ENCODE data around the gene FAM78A. TPM values are rescaled to one million over a fixed set of nuclear protein-coding genes. Genes with fewer than 3 reads are reported as not detected.

The FAM78A gene
- total RNA-seq, 2 donors from 2014 or later: 59.5 to 60.4 TPM

GRCh38 chr9:131240047-131240921, 36.0 kb downstream of the FAM78A start:
- H3K27ac Mint-ChIP-seq: no peak overlapping the region
- peaks cover 18% of the 10 kb centered on the region for H3K4me1 Mint-ChIP-seq
- H3K36me3 Mint-ChIP-seq (ENCODE audit: low read depth): peaks cover 3% of the 10 kb centered on the region
- H3K9me3 ChIP-seq (ENCODE audit: control insufficient read depth, low read length, poor library complexity, severe bottlenecking): no peaks in the 10 kb centered on the region
- no peaks in the 10 kb centered on the region for H3K27me3 Mint-ChIP-seq
- DNase-seq (no peak), ATAC-seq (no peak)
- H3K4me3 Mint-ChIP-seq: no peak overlapping the region

- ATAC-seq: no peak
- H3K9me3 ChIP-seq (ENCODE audit: control insufficient read depth, low read length, poor library complexity, severe bottlenecking): no peaks in the 10 kb centered on the region
- Mint-ChIP-seq H3K4me1 (peaks cover 23% of the 10 kb centered on the region), H3K27ac (peak overlapping the region; percentile 80), H3K36me3 (ENCODE audit: low read depth) (peaks cover 3% of the 10 kb centered on the region), H3K4me3 (peak overlapping the region; percentile 67), H3K27me3 (no peaks in the 10 kb centered on the region)
- no peak for DNase-seq
These were observed 36.9 kb downstream of the FAM78A start for GRCh38 chr9:131239161-131239975.

GRCh38 chr9:131238402-131239021, 37.8 kb downstream of the FAM78A start:
- peak overlapping the region; percentile 80 for H3K27ac Mint-ChIP-seq
- H3K27me3 Mint-ChIP-seq: no peaks in the 10 kb centered on the region
- peak overlapping the region; percentile 83 for H3K4me3 Mint-ChIP-seq
- H3K9me3 ChIP-seq (ENCODE audit: control insufficient read depth, low read length, poor library complexity, severe bottlenecking): no peaks in the 10 kb centered on the region
- peaks cover 32% of the 10 kb centered on the region for H3K4me1 Mint-ChIP-seq
- ATAC-seq: peak; percentile 12
- DNase-seq: no peak
- H3K36me3 Mint-ChIP-seq (ENCODE audit: low read depth): peaks cover 3% of the 10 kb centered on the region

GRCh38 chr9:131237931-131238401, 38.3 kb downstream of the FAM78A start:
- Mint-ChIP-seq H3K4me3 (peak overlapping the region; percentile 83), H3K27ac (peak overlapping the region; percentile 80), H3K36me3 (ENCODE audit: low read depth) (peaks cover 2% of the 10 kb centered on the region), H3K27me3 (no peaks in the 10 kb centered on the region), H3K4me1 (peaks cover 34% of the 10 kb centered on the region)
- DNase-seq (peak; percentile 58 to 70 (median 65)), ATAC-seq (peak; percentile 89)
- no peaks in the 10 kb centered on the region for H3K9me3 ChIP-seq (ENCODE audit: control insufficient read depth, low read length, poor library complexity, severe bottlenecking)

GRCh38 chr9:131237291-131237690, 39.0 kb downstream of the FAM78A start:
- Mint-ChIP-seq H3K27ac (peak overlapping the region; percentile 80), H3K4me3 (no peak overlapping the region), H3K36me3 (ENCODE audit: low read depth) (peaks cover under 1% of the 10 kb centered on the region), H3K27me3 (no peaks in the 10 kb centered on the region), H3K4me1 (peaks cover 34% of the 10 kb centered on the region)
- DNase-seq (no peak), ATAC-seq (no peak)
- no peaks in the 10 kb centered on the region for H3K9me3 ChIP-seq (ENCODE audit: control insufficient read depth, low read length, poor library complexity, severe bottlenecking)

GRCh38 chr9:131236761-131237160, 39.5 kb downstream of the FAM78A start:
- Mint-ChIP-seq H3K27me3 (no peaks in the 10 kb centered on the region), H3K36me3 (ENCODE audit: low read depth) (peaks cover 2% of the 10 kb centered on the region), H3K27ac (peak overlapping the region; percentile 80), H3K4me3 (no peak overlapping the region), H3K4me1 (peaks cover 36% of the 10 kb centered on the region)
- DNase-seq (no peak), ATAC-seq (no peak)
- no peaks in the 10 kb centered on the region for H3K9me3 ChIP-seq (ENCODE audit: control insufficient read depth, low read length, poor library complexity, severe bottlenecking)

- no peaks in the 10 kb centered on the region for H3K9me3 ChIP-seq (ENCODE audit: control insufficient read depth, low read length, poor library complexity, severe bottlenecking)
- H3K4me3 Mint-ChIP-seq: no peak overlapping the region
- H3K36me3 Mint-ChIP-seq (ENCODE audit: low read depth): peaks cover 2% of the 10 kb centered on the region
- DNase-seq (no peak), ATAC-seq (no peak)
- peaks cover 36% of the 10 kb centered on the region for H3K4me1 Mint-ChIP-seq
- no peaks in the 10 kb centered on the region for H3K27me3 Mint-ChIP-seq
- peak overlapping the region; percentile 96 for H3K27ac Mint-ChIP-seq
These were observed 40.1 kb downstream of the FAM78A start for GRCh38 chr9:131236161-131236560.

GRCh38 chr9:131235480-131235851, 40.8 kb downstream of the FAM78A start:
- H3K9me3 ChIP-seq (ENCODE audit: control insufficient read depth, low read length, poor library complexity, severe bottlenecking): no peaks in the 10 kb centered on the region
- DNase-seq: no peak
- Mint-ChIP-seq H3K4me3 (no peak overlapping the region), H3K4me1 (peaks cover 36% of the 10 kb centered on the region), H3K27me3 (no peaks in the 10 kb centered on the region), H3K36me3 (ENCODE audit: low read depth) (peaks cover 2% of the 10 kb centered on the region), H3K27ac (peak overlapping the region; percentile 96)
- ATAC-seq: no peak

GRCh38 chr9:131234799-131235479, 41.4 kb downstream of the FAM78A start:
- Mint-ChIP-seq H3K4me3 (peak overlapping the region; percentile 33), H3K27ac (peak overlapping the region; percentile 96), H3K36me3 (ENCODE audit: low read depth) (peaks cover 2% of the 10 kb centered on the region), H3K27me3 (no peaks in the 10 kb centered on the region), H3K4me1 (peaks cover 38% of the 10 kb centered on the region)
- no peaks in the 10 kb centered on the region for H3K9me3 ChIP-seq (ENCODE audit: control insufficient read depth, low read length, poor library complexity, severe bottlenecking)
- ATAC-seq: no peak
- no peak for DNase-seq

- H3K9me3 ChIP-seq (ENCODE audit: control insufficient read depth, low read length, poor library complexity, severe bottlenecking): no peaks in the 10 kb centered on the region
- Mint-ChIP-seq H3K36me3 (ENCODE audit: low read depth) (peaks cover 2% of the 10 kb centered on the region), H3K4me1 (peaks cover 35% of the 10 kb centered on the region), H3K4me3 (peak overlapping the region; percentile 78), H3K27ac (peak overlapping the region; percentile 96), H3K27me3 (no peaks in the 10 kb centered on the region)
- ATAC-seq (peak; percentile 32), DNase-seq (no peak)
These were observed 42.3 kb downstream of the FAM78A start for GRCh38 chr9:131233995-131234394.

- Mint-ChIP-seq H3K36me3 (ENCODE audit: low read depth) (peaks cover 2% of the 10 kb centered on the region), H3K4me1 (peaks cover 34% of the 10 kb centered on the region), H3K27ac (peak overlapping the region; percentile 96), H3K4me3 (peak overlapping the region; percentile 78), H3K27me3 (no peaks in the 10 kb centered on the region)
- ATAC-seq (peak; percentile 72), DNase-seq (no peak)
- no peaks in the 10 kb centered on the region for H3K9me3 ChIP-seq (ENCODE audit: control insufficient read depth, low read length, poor library complexity, severe bottlenecking)
These were observed 42.8 kb downstream of the FAM78A start for GRCh38 chr9:131233556-131233955.

- ATAC-seq (no peak), DNase-seq (no peak)
- Mint-ChIP-seq H3K36me3 (ENCODE audit: low read depth) (peaks cover 2% of the 10 kb centered on the region), H3K27me3 (no peaks in the 10 kb centered on the region), H3K4me3 (no peak overlapping the region), H3K4me1 (peaks cover 20% of the 10 kb centered on the region), H3K27ac (no peak overlapping the region)
- no peaks in the 10 kb centered on the region for H3K9me3 ChIP-seq (ENCODE audit: control insufficient read depth, low read length, poor library complexity, severe bottlenecking)
These were observed 47.3 kb downstream of the FAM78A start for GRCh38 chr9:131228988-131229387.
